HG03060 (cell line): Measurements from ENCODE around the gene FAM216A.
"Not testable (repeated sequence)": the region's sequence is repeated elsewhere in the genome, so short reads cannot be mapped to it uniquely, and the experiment has no call there.

Source experiments
- ATAC-seq: cut with Tn5 transposase; IDR thresholded peaks from one replicate; pipeline ENCODE4 v1.9.1; 2021; ENCODE audit warnings: low read depth, moderate number of reproducible peaks; ENCODE audit not compliant: unreplicated experiment

The FAM216A gene

GRCh38 chr12:110468214-110469048 lies at the start of gene FAM216A, which contains the start of gene GPN3:
Gene FAM216A (plus strand): TSS chr12:110468845. CDS start chr12:110468876, 31 bp downstream.
Gene GPN3 (minus strand): TSS chr12:110468257. CDS start chr12:110468203, 54 bp downstream.
- peak; percentile 46 for ATAC-seq

DNA sequence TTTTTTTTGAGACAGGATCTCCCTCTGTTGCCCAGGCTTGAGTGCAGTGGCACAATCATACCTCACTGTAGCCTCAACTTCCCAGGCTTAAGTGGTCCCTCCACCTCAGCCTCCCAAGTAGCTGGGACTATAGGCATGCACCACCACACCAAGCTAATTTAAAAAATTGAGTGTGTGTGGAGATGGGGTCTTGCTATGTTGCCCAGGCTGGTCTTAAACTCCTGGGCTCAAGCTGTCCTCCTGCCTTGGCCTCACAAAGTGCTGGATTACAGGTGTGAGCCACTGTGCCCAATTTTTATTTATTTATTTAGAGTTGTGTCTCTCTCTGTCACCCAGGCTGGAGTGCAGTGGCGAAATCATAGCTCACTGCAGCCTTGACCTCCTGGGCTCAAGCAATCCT lies 48.0 kb upstream of the FAM216A start:
- ATAC-seq: not testable (repeated sequence)

DNA sequence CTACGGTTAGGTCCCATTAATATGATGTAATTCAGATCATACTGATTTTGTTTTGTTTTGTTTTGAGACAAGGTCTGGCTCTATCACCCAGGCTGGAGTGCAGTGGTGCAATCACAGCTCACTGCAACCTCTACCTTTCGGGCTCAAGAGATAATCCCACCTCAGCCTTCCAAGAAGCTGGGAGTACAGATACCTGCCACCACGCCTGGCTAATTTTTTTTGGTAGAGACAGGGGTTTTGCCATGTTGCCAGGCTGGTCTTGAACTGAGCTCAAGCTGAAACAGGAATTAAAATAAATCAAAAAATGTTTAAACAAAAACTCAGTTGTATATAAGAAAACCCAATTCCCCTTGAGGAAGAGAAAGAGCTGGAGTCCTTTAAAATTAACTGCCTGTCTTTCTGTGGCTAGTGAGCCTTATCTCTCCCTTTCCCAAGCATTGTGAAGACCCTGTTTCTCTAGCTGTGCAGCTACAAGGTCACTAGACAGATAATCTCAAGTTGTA lies 47.4 kb upstream of the FAM216A start:
- no peak for ATAC-seq

DNA sequence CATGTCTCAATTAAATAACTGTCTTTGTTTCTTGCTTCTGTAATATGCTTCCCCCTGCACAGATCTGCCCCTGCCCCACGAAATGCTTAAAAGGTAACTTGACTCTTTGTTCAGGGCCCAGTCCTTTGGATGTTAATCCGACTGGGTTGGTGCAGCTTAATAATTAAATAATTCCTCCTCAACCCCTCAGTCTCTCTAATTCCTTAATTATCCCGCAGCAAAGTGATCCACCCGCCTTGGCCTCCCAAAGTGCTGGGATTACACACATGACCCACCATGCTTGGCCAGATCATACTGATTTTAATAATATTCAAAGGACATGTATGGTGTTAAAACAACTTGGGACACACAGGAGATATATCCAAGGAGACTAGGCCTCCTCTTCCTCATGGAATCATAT lies 46.9 kb upstream of the FAM216A start:
- no peak for ATAC-seq

DNA sequence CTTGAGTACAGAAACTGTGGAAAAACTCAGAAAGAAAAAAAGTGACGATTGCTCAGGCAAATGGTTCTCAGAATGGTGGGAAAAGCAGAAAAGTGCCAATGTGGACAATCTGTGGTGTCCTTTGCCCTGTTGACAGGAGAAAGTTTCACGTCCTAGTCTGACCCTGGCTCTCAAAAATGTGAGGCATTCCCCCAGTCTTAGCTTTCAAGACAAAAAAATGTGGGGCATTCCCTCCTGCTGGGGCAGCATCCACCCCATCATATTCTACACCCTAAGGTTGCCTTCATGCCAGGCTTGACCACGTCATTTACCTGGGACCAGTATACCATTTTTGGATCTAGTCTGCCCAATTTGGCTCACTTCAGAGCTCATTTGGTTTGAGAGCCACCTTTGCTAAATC lies 44.4 kb upstream of the FAM216A start:
- ATAC-seq: no peak

GRCh38 chr12:110426406-110426805 lies 42.2 kb upstream of the FAM216A start:
- no peak for ATAC-seq

DNA sequence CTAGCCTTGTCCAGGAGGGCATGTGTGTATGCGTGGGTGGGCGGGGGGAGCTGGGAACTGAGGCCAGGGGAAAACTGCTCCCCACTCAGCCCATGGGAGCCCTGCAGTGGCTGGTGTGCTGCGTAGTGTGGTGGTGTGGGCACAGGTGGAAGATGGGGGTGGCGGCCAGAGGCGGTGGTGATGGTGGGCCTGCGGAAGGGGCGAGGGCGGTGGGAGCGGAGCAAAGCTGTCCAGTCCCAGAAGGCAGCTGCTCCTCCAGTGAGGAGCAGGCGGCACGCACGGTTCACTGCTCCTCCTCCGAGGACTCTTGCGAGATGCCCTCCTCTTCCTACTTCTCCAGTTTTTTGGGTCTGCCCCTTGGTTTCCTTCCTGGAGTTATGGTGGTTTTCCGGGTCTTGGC lies 39.0 kb upstream of the FAM216A start:
- ATAC-seq: not testable (repeated sequence)

GRCh38 chr12:110431957-110432587 lies 36.6 kb upstream of the FAM216A start:
- ATAC-seq: peak; percentile 23

DNA sequence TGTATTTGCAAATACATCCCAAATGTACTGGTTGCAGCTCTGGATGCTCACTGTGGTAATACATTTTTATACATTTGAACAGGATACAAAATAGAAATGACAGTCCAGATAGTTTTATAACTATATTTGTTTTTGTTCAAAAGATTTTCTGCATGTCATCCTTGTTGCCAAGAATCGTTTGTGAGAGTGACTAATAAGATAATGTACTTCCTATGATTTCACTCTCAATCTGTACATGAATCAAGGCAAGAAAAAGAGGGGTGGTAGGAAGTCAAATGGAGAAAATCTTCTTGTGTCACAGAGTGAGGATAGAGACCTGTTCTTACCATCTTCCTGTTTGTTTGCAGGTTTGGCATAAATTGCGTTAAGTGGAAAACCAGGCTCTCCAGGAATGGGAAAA lies 32.4 kb upstream of the FAM216A start:
- no peak for ATAC-seq

DNA sequence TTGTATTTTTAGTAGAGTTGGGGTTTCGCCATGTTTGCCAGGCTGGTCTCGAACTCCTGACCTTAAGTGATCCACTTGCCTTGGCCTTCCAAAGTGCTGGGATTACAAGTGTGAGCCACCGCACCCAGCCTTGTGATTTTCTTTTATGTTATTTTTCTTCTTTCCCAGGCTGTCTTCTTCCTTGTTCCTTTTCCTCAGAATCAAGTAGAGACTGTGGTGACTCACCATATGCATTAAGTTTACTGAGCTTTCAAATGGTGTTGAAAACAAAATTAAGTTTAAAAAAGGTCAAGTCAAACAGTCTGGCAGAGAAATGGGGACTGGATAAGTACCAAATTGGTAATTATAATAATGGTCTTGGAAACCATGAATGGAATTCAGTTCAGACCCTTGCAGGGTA lies 24.2 kb upstream of the FAM216A start:
- no peak for ATAC-seq

DNA sequence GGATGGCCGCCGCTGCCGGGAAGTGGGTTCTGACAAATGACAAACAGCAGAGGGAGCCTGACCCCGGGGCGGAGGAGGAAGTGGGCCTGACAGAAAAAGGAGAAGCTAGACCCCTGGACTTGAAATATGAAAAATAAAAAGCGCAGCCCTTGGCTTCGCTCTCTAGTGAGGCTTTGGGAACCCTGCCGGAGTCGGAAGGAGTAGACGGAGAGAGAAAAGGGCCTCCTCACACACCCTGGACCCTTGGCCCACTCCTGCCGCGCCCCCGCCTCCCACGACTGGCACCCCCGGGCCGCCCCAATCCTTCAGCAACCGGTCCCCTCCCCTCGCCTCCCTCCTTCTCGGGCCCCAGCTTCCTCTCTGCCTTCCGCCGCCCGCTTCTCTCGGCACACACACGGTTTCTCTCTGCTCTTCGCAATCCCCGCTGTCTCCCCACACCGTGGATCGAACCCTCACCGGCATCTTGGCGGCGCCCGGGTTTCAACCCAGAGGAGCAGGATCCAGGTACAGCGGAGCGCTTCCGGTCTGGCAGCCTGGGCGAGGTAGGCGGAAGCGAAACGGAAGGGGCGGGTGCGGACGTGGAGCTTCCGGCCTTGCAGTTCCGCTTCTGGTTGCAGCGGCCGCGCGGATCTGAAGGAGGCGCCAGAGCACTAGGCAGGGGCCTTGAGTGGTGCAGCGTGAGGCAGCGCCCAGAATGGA lies 18.7 kb upstream of the FAM216A start, which contains the start of gene ARPC3:
Gene ARPC3, minus strand, starts transcription at position 539 of the 699 bp plus-strand sequence. Its CDS starts 77 bp downstream, at position 462.
- peak; percentile 87 for ATAC-seq

DNA sequence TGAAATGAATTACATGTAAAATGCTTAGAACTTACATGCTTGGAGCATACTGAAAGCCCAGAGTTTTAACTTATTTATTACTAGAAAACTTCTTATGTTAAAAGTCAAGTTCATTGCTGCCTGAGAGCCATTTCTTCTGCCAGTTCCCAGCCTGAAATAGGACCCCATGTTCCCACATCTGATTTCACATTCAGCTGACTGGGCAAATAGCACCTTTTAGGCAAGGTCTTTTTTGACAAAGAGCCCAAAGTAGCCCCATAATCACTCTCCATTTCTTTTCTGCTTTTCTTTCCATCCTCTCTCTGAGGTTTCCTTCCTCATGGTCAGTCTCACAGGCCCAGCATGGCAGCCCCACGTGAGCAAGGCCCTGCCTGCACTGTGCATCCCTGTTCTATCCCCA lies 17.4 kb upstream of the FAM216A start:
- ATAC-seq: no peak

- no peak for ATAC-seq
Measured at GRCh38 chr12:110453569-110454296, 14.9 kb upstream of the FAM216A start.

DNA sequence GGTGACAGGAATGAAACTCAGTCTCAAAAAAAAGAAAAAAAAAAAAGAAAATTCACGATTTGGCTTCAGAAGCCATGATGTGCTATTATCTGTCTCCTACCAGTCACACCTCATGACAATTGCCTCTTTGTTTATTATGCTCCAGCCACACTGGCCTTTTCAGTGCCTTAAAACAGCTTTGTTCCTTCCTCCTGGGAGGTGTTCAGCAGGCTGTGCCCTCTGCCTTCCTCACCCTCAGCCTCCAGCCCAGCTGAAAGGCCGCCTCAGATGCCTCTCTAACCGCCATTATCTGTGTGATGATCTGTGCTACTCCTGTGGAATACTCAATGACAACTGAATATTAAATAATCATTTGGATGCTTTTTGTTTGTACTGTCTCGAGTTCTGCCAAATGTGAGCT lies 9.9 kb upstream of the FAM216A start:
- ATAC-seq: no peak

GRCh38 chr12:110461189-110461588 lies 7.5 kb upstream of the FAM216A start:
- not testable (repeated sequence) for ATAC-seq

DNA sequence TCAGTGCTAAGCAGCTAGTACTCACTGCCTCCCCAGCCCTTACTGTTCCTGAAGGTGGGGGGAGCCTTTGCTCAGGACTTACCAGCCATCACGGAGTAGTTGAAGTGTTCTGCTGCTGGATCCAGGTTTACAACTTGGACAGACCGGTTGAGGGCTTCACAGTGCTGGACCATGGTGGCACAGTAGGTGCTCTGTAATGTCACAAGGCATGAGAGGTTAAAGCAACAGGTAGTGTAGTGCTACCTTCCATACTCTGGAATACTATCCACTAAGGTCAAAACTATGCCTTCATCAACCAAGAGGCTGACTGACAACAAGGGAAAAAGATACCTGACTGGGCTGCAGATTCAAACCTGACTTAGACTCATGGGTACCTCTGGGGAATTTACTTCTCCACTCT lies 3.6 kb upstream of the FAM216A start:
- ATAC-seq: no peak

GRCh38 chr12:110465765-110466164 lies 2.9 kb upstream of the FAM216A start:
- not testable (repeated sequence) for ATAC-seq

DNA sequence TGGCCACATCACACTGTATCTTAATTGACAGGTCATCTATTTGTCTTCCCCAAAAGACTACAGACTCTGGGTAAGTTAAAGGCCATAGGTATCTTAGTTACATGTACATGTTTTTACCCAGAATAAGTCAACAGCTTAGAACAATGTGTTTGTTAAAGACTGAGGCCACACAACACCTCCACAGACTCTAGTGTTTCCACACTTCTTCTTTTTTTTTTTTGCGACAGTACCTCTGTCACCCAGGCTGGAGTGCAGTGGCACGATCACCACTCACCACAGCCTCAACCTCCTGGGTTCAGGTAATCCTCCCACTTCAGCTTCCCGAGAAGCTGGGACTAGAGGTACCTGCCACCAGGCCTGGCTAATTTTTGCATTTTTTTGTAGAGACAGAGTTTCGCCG lies 1.9 kb upstream of the FAM216A start:
- no peak for ATAC-seq

GRCh38 chr12:110467847-110468213 lies 815 bp upstream of the FAM216A start:
- no peak for ATAC-seq

DNA sequence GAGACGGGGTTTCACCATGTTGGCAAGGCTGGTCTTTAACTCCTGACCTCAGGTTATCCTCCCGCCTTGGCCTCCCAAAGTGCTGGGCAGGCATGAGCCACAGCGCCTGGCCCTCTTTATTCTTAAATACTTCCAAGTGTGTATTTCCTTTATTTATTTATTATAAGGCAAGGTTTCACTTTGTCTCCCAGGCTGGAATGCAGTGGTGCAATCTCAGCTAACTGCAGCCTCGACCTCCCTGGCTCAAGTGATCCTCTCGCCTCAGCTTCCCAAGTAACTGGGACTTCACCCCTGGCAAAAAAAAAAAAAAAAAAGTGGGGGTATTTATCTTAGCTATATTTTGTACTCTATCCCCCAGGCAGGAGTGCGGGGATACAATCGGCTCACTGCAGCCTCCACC lies 6.8 kb downstream of the FAM216A start:
- no peak for ATAC-seq
